KMS-11 (cell line): ENCODE measurements around the gene HHLA2.

Experiments used
- H2AFZ ChIP-seq: fragments of 200-600 bp; sonication (generic); 2 replicates; pipeline ENCODE4 v1.6.1; 2016; ENCODE audit warnings: antibody characterized with exemption, mixed run types, low read depth
- H3K27ac ChIP-seq: fragments of 200-600 bp; sonication (generic); 2 replicates; pipeline ENCODE4 v1.6.1; 2016; ENCODE audit warnings: mild to moderate bottlenecking, mixed run types
- H3K27me3 ChIP-seq: fragments of 200-600 bp; sonication (generic); 2 replicates; pipeline ENCODE4 v1.6.1; 2017; ENCODE audit warnings: mild to moderate bottlenecking, low read depth, mixed run types, moderate library complexity; ENCODE audit not compliant: insufficient read depth
- H3K36me3 ChIP-seq: fragments of 200-600 bp; sonication (generic); 2 replicates; pipeline ENCODE4 v1.6.1; 2017; ENCODE audit warnings: mild to moderate bottlenecking, mixed run types; ENCODE audit not compliant: insufficient read depth
- H3K4me1 ChIP-seq: fragments of 200-600 bp; sonication (generic); 2 replicates; pipeline ENCODE4 v1.6.1; 2016; ENCODE audit warnings: mild to moderate bottlenecking, low read depth, mixed run types; ENCODE audit not compliant: poor library complexity, severe bottlenecking
- H3K4me2 ChIP-seq: fragments of 200-600 bp; sonication (generic); 2 replicates; pipeline ENCODE4 v1.7.0; 2016; ENCODE audit warnings: mild to moderate bottlenecking, mixed run types
- H3K4me3 ChIP-seq: fragments of 200-600 bp; sonication (generic); IDR thresholded peaks from 2 replicates; pipeline ENCODE4 v1.6.1; 2017; ENCODE audit warnings: low read depth, low read length, mixed read lengths; ENCODE audit not compliant: insufficient read depth
- H3K79me2 ChIP-seq: fragments of 200-600 bp; sonication (generic); 2 replicates; pipeline ENCODE4 v1.6.1; 2016; ENCODE audit warnings: low read depth, mixed run types; ENCODE audit not compliant: insufficient read depth
- H3K9ac ChIP-seq: fragments of 200-600 bp; sonication (generic); 2 replicates; pipeline ENCODE4 v1.6.1; 2016; ENCODE audit warnings: mild to moderate bottlenecking, mixed run types
- H4K20me1 ChIP-seq: fragments of 200-600 bp; sonication (generic); 2 replicates; pipeline ENCODE4 v1.6.1; 2016; ENCODE audit warnings: mild to moderate bottlenecking, mixed run types; ENCODE audit not compliant: insufficient read depth
- CTCF ChIP-seq: fragments of 200-600 bp; sonication (generic); conservative IDR thresholded peaks from 2 replicates; pipeline ENCODE4 v1.6.1; 2017; ENCODE audit warnings: low read depth, mild to moderate bottlenecking, antibody characterized with exemption, low read length, moderate library complexity, mixed read lengths

The HHLA2 gene

GRCh38 chr3:108289159-108289558, 7.2 kb upstream of the HHLA2 start:
- Histone ChIP-seq H3K27me3 (no peaks in the 10 kb centered on the region; the same call in 1 of the 2 replicates), H3K4me1 (peaks cover 26% of the 10 kb centered on the region), H3K9ac (no peak overlapping the region), H3K4me3 (no peak overlapping the region), H3K27ac (no peak overlapping the region), H3K4me2 (no peak overlapping the region), H4K20me1 (no peaks in the 10 kb centered on the region), H2AFZ (no peak overlapping the region), H3K36me3 (no peaks in the 10 kb centered on the region), H3K79me2 (no peaks in the 10 kb centered on the region)
- no peak for TF ChIP-seq CTCF

DNA sequence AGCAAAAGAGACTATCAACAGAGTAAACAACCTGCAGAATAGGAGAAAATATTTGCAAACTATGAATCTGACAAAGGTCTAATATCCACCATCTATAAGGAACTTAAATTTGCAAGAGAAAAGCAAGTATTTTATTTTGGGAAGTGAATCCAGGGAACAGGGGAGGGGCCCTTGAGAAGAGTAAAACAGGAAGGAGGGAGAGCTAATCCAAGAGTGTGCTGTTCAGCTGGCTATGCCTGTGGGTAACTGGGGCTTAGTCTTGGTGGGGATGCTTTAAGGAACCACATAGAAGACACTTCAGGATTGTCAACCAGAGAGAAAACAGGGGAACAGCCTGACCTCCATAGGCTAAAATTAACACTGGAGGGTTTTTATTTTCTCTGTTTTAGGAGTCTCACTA, 3.9 kb upstream of the HHLA2 start:
- Histone ChIP-seq H3K4me1 (peaks cover 34% of the 10 kb centered on the region), H4K20me1 (no peaks in the 10 kb centered on the region), H3K9ac (no peak overlapping the region), H3K36me3 (no peaks in the 10 kb centered on the region), H3K4me2 (peak overlapping the region; percentile 91), H2AFZ (peak overlapping the region; percentile 48; the same call in 1 of the 2 replicates), H3K27ac (peak overlapping the region; percentile 75), H3K79me2 (no peaks in the 10 kb centered on the region), H3K4me3 (peak overlapping the region; percentile 8), H3K27me3 (no peaks in the 10 kb centered on the region; the same call in 1 of the 2 replicates)
- TF ChIP-seq CTCF = no peak

DNA sequence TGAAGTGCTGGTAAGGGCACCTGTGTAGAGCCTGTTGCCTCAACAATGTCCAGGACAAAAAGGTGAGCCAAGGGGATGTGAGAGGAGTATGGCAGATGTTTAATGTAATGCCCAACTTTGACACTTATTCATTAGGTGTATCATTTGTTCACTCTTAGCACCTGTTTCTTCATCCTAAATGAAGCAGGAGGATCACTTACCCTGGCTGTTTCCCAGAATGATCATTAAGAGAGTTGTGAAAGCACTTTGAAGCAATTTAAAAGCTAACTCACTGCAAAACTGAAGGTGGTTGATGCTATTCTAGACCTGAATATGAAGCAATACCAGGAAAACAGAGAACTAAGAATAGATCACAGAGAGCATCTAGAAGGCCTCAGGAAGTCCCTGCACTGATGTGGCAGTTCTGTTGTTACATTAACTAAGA, 3.4 kb upstream of the HHLA2 start:
- Histone ChIP-seq H3K4me2 (peak overlapping the region; percentile 91), H4K20me1 (no peaks in the 10 kb centered on the region)

DNA sequence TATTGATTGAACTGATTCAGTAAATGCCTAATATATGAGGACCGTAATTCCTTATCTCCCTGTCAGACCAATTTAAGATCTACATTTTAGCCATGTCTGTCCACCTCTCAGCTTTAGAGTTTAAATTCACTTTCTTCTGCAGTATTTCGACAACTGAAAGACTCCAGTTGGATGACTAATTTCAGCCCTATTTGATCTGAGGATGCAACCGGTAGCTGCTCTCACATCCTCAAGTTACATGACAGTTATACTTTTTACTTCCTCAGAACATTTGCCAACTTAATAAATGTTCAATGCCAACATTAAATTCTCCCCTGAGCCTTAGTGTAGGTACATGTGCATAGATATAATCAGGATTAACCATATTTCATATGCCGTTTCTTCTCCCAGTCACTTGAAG, 2.5 kb upstream of the HHLA2 start:
- Histone ChIP-seq H3K79me2 (no peaks in the 10 kb centered on the region), H3K9ac (no peak overlapping the region), H3K27me3 (no peaks in the 10 kb centered on the region; the same call in 1 of the 2 replicates), H3K4me1 (peaks cover 34% of the 10 kb centered on the region), H3K4me2 (peak overlapping the region; percentile 91), H3K27ac (peak overlapping the region; percentile 75), H3K36me3 (no peaks in the 10 kb centered on the region), H4K20me1 (no peaks in the 10 kb centered on the region), H3K4me3 (no peak overlapping the region), H2AFZ (no peak overlapping the region)
- TF ChIP-seq CTCF = no peak

More for the DNA sequence above, 3.4 kb upstream of the HHLA2 start:
- Histone ChIP-seq H3K27me3 (no peaks in the 10 kb centered on the region; the same call in 1 of the 2 replicates), H3K9ac (peak overlapping the region; percentile 36), H2AFZ (peak overlapping the region; percentile 48), H3K4me3 (no peak overlapping the region), H3K79me2 (no peaks in the 10 kb centered on the region), H3K4me1 (peaks cover 34% of the 10 kb centered on the region), H3K27ac (peak overlapping the region; percentile 75), H3K36me3 (no peaks in the 10 kb centered on the region)
- no peak for TF ChIP-seq CTCF
